Activated naive CD4-positive, alpha-beta T cell treated with anti-CD3 and anti-CD28 coated beads for 36 hours (primary cell): ENCODE results near the gene PRSS33. TPM values are rescaled to one million over a fixed set of nuclear protein-coding genes. Genes with fewer than 3 reads are reported as not detected.

Experiments
- CTCF ChIA-PET: fragments of 350-600 bp; sonication (Branson Sonifier 250); formaldehyde crosslinking; loops from one replicate; lab custom pipeline; 2021; ENCODE audit warnings: antibody characterized with exemption; lab: Charles Lee
- DNase-seq: peaks from one replicate; pipeline ENCODE4 v3.0.0-alpha.2; 2020
- H3K27ac Mint-ChIP-seq: one replicate; pipeline ENCODE4 v1.8.0; 2021; ENCODE audit warnings: mild to moderate bottlenecking, mixed read lengths
- H3K27me3 Mint-ChIP-seq: one replicate; pipeline ENCODE4 v1.8.0; 2021; ENCODE audit warnings: low read depth, mixed read lengths
- H3K36me3 Mint-ChIP-seq: one replicate; pipeline ENCODE4 v1.8.0; 2021; ENCODE audit warnings: low read depth, mixed read lengths
- H3K4me1 Mint-ChIP-seq: one replicate; pipeline ENCODE4 v1.8.0; 2021; ENCODE audit warnings: low read depth, mixed read lengths
- H3K4me3 Mint-ChIP-seq: one replicate; pipeline ENCODE4 v1.8.0; 2021; ENCODE audit warnings: mild to moderate bottlenecking, moderate library complexity, mixed read lengths
- H3K9me3 Mint-ChIP-seq: one replicate; pipeline ENCODE4 v1.8.0; 2021; ENCODE audit warnings: mixed read lengths
- intact Hi-C: fragments of 100-400 bp; cut with micrococcal nuclease; formaldehyde crosslinking; loops from one replicate; pipeline ENCODE4 v1.15.1; 2023
- total RNA-seq, 2 experiments: library from RNA; stranded (reverse); gene quantifications; one replicate each; pipeline ENCODE4 v1.2.3, GENCODE V29; 2021

The PRSS33 gene
- total RNA-seq, 2 experiments from 2014 or later, result 0.12 to 0.17 TPM

DNA sequence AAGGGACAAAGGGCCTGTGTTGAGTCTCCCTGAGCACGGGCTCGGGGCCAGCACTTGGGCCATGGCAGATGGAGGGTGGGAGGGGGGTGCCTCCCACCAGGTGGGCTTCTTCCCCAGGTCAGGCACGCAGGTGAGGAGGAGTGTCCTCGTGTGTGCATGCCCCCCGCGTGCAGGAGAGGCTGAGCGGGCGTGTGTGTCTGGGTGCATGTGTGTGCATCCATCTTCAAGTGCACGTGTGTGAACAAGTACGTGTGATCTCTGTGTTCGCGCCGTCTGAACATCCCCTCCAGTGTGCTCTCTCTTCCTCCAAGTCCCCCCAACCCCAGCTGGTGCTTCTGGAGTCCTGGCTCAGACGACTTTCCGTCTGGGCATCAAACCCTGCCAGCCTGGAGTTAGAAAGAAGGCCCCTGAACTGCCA, 40.0 kb upstream of the PRSS33 start:
- CTCF ChIA-PET, result no interaction called here
- DNase-seq, result no peak
- Mint-ChIP-seq H3K4me3 (no peak overlapping the region), H3K27me3 (peaks cover 5% of the 10 kb centered on the region), H3K36me3 (no peaks in the 10 kb centered on the region), H3K9me3 (no peaks in the 10 kb centered on the region), H3K27ac (no peak overlapping the region), H3K4me1 (no peaks in the 10 kb centered on the region)
- intact Hi-C loops, result no loop called here

DNA sequence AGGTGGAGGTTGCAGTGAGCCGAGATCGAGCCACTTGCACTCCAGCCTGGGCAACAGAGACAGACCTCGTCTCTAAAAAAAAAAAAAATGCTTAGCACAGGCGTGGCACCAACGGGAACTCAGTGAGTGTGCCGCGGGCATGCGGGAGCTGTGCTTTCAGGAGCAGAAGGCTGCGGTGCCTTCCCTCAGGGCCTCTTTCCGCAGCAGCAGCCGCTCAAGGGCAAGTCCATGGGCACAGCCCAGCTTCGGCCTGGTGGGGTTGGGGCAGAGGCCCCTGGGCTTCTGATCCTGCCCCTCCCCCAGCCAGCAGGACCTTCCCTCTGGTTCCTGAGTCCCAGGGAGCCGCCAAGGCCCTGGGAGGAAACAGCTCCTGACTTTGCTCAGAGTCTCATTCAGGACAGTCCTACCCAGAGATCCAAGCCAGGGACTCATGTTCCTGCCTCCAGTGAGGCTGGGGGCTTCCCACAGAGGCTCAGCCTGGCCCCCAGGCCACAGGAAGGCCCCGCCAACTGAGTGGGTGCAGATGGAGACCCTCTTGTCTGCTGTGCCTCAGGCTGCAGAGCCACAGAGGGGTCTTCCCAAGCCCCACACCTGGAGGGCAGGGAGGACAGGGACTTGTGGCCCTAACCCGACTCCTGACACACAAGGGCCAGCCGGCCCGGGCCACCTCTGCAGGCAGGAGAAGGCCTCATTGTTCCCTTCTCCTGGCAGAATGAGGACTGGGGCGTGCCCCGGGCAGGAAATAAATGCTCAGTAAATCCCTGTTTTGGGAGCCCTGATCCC, 39.4 kb upstream of the PRSS33 start:
- intact Hi-C loops, result no loop called here
- CTCF ChIA-PET, result no interaction called here

DNA sequence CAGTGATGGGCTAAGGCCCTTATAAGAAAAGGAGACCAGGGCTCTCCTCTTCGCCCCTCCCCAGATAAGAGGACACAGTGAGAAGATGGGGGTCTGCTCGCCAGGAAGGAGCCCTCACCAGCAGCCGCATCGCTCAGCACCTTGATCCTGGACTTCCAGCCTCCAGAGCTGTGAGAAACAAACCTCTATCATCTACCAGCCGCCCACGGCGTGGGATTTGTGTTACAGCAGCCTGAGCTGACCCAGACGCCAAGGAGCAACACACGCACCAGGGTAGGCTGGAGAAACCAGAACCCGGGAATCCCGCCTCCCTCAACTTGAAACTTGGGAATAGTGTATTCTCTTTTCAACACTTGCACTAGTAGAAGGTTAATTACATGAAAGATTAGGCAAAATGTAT, 38.5 kb upstream of the PRSS33 start:
- intact Hi-C loops, result no loop called here
- CTCF ChIA-PET, result no interaction called here
- Mint-ChIP-seq H3K4me1 (no peaks in the 10 kb centered on the region), H3K4me3 (no peak overlapping the region), H3K9me3 (no peaks in the 10 kb centered on the region), H3K27me3 (peaks cover 2% of the 10 kb centered on the region), H3K36me3 (no peaks in the 10 kb centered on the region), H3K27ac (no peak overlapping the region)
- no peak for DNase-seq

More for the DNA sequence above, 39.4 kb upstream of the PRSS33 start:
- H3K36me3 Mint-ChIP-seq, result no peaks in the 10 kb centered on the region
- no peaks in the 10 kb centered on the region for H3K9me3 Mint-ChIP-seq
- H3K4me1 Mint-ChIP-seq, result no peaks in the 10 kb centered on the region
- peaks cover 5% of the 10 kb centered on the region for H3K27me3 Mint-ChIP-seq
- no peak overlapping the region for H3K4me3 Mint-ChIP-seq
- DNase-seq, result no peak
- H3K27ac Mint-ChIP-seq, result no peak overlapping the region

DNA sequence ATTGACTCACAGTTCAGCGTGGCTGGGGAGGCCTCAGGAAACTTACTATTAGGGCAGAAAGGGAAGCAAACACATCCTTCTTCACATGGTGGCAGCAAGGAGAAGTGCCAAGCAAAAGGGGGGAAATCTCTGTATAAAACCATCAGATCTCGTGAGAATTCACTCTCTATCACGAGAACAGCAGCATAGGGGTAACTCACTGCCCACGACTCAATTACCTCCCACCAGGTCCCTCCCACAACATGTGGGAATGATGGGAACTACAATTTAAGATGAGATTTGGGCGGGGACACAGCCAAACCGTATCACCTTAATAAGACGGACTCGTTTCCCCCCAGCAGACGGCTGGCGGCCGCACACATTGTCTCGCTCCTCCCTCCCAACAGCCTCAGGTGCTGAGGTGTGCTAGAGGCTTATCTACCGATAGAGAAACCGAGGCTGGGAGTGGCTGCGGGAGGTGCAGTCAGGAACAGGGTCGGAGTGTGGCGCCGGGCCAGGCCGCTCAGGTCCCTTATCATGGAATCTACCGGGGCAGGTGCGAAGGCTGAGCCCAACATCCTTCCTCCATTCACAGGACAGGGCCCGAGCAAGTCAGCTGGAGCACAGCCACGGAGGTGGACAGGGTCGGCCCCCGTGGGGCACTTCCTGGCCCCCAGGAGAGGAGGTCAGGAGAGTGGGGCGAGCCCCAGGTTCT, 37.8 kb upstream of the PRSS33 start:
- Mint-ChIP-seq H3K27ac (no peak overlapping the region), H3K36me3 (no peaks in the 10 kb centered on the region)
- intact Hi-C loops, result no loop called here

DNA sequence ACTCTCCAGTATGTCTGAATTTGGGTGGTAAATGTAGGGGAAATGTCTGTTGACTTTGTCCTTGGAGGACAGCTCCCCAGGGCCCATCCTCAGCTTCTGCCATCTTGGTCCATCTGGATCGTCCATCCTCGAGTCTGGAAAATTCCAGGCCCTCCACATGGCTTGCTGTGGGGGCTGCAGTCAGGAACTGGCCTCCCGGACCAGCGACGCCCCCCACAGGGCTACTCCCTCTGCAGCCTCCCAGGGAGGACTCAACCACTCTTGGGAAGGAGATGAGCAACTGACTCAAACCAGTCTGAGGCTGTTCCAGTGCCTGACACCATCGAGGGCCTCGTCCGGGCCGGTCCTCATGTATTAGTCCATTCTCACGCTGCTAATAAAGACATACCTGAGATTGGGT, 37.3 kb upstream of the PRSS33 start:
- Mint-ChIP-seq H3K27ac (no peak overlapping the region), H3K27me3 (no peaks in the 10 kb centered on the region), H3K4me3 (no peak overlapping the region), H3K36me3 (no peaks in the 10 kb centered on the region), H3K4me1 (no peaks in the 10 kb centered on the region), H3K9me3 (no peaks in the 10 kb centered on the region)
- no peak for DNase-seq
- CTCF ChIA-PET, result no interaction called here
- intact Hi-C loops, result no loop called here

More for the DNA sequence above, 37.8 kb upstream of the PRSS33 start:
- no peaks in the 10 kb centered on the region for H3K9me3 Mint-ChIP-seq
- no peak for DNase-seq
- H3K4me3 Mint-ChIP-seq, result no peak overlapping the region
- no peaks in the 10 kb centered on the region for H3K27me3 Mint-ChIP-seq
- CTCF ChIA-PET, result no interaction called here
- H3K4me1 Mint-ChIP-seq, result no peaks in the 10 kb centered on the region

DNA sequence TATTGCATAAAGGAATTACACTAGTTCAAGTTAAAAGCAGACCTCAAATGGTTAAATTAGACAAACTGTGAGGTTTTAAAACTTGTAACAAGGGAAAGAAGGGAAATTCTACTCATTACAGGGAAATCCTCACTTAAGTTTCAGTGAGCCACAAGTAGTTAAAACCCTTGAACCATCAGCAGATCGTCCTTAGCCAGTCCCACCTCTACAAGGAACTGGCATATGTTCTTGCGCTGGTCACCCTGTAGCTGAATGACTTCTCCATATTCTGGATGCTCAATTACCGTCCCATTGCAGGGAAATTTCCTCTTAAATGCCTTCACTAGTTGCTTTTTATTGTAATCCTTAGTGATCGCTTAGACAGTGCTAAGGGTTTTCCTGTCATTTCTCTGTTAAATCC, 35.1 kb upstream of the PRSS33 start:
- H3K27ac Mint-ChIP-seq, result no peak overlapping the region
- no peak overlapping the region for H3K4me3 Mint-ChIP-seq
- no peaks in the 10 kb centered on the region for H3K36me3 Mint-ChIP-seq
- no peaks in the 10 kb centered on the region for H3K9me3 Mint-ChIP-seq
- intact Hi-C loops, result no loop called here
- CTCF ChIA-PET, result interaction anchor here (1.1 kb wide), 1 partner anchor 41 kb away, joined by 3 read pairs; no protein-coding TSS in a partner anchor
- no peak for DNase-seq
- no peaks in the 10 kb centered on the region for H3K27me3 Mint-ChIP-seq
- H3K4me1 Mint-ChIP-seq, result no peaks in the 10 kb centered on the region

DNA sequence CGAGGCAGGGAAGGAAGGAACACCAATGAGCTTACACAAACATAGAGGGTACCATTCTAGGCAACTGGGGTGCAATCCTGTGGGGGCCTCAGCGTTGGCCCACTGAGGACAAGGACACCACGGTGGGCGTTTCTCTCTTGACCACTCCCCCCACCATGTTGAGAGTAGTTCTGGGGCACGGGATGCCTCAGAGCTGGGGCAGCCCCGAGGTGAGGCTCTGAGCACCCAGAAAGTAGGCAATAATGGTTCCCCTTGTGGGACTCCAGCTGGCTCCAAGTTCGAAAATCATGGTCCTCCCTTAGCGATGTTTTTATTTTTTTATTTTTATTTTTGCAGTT, 34.8 kb upstream of the PRSS33 start:
- CTCF ChIA-PET, result interaction anchor here (0.8 to 1.1 kb wide), 2 partner anchors 42 to 46 kb away, joined by 3 read pairs; no protein-coding TSS in a partner anchor
- DNase-seq, result no peak
- Mint-ChIP-seq H3K4me3 (no peak overlapping the region), H3K27me3 (no peaks in the 10 kb centered on the region), H3K36me3 (no peaks in the 10 kb centered on the region), H3K9me3 (no peaks in the 10 kb centered on the region), H3K4me1 (no peaks in the 10 kb centered on the region), H3K27ac (no peak overlapping the region)
- intact Hi-C loops, result no loop called here

DNA sequence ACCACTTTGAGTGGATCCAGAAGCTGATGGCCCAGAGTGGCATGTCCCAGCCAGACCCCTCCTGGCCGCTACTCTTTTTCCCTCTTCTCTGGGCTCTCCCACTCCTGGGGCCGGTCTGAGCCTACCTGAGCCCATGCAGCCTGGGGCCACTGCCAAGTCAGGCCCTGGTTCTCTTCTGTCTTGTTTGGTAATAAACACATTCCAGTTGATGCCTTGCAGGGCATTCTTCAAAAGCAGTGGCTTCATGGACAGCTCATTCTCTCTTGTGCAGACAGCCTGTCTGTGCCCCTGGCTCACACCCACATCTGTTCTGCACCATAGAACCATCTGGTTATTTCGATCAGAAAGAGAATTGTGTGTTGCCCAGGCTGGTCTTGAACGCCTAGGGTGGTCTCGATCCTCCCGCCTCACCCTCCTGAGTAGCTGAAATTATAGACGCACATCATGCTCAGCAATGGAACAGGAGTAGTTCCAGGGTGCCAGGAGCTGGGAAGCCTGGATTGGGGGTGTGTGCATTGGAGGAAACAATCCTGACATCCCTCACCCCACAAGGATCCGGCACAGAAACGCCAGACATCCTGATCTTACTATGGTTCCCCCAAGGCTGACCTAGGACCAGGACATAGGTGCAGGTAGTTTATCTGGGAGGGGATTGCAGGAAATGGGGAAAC, 34.3 kb upstream of the PRSS33 start:
- H3K36me3 Mint-ChIP-seq, result no peaks in the 10 kb centered on the region
- CTCF ChIA-PET, result interaction anchor here (0.8 to 1.1 kb wide), 2 partner anchors 42 to 46 kb away, joined by 3 read pairs; no protein-coding TSS in a partner anchor
- DNase-seq, result no peak
- H3K9me3 Mint-ChIP-seq, result no peaks in the 10 kb centered on the region
- no peaks in the 10 kb centered on the region for H3K4me1 Mint-ChIP-seq
- intact Hi-C loops, result no loop called here
- H3K27ac Mint-ChIP-seq, result no peak overlapping the region
- no peaks in the 10 kb centered on the region for H3K27me3 Mint-ChIP-seq
- H3K4me3 Mint-ChIP-seq, result no peak overlapping the region

DNA sequence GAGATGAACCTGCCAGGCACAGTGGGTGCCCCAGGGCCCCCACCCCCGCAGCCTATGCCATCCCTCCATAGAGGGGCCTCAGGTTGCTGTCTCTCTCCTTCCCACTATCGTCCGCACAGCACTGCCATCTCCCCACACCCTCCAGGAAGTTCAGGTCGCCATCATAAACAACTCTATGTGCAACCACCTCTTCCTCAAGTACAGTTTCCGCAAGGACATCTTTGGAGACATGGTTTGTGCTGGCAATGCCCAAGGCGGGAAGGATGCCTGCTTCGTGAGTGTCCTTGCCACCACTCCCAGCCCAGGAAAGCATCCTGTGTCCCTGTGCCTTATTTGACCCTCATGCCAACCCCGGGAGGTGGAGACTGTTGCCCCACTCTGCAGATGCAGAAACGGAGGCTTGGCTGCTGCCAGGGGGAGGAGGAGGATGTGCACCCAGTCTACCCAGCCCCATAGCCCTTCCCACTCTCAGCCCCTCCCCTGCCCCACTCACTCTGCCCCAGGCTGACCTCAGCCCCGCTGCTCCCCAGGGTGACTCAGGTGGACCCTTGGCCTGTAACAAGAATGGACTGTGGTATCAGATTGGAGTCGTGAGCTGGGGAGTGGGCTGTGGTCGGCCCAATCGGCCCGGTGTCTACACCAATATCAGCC, 33.6 kb upstream of the PRSS33 start:
- Mint-ChIP-seq H3K27me3 (no peaks in the 10 kb centered on the region), H3K27ac (no peak overlapping the region), H3K36me3 (no peaks in the 10 kb centered on the region), H3K4me1 (no peaks in the 10 kb centered on the region), H3K4me3 (no peak overlapping the region), H3K9me3 (no peaks in the 10 kb centered on the region)
- intact Hi-C loops, result no loop called here
- CTCF ChIA-PET, result no interaction called here
- DNase-seq, result no peak

DNA sequence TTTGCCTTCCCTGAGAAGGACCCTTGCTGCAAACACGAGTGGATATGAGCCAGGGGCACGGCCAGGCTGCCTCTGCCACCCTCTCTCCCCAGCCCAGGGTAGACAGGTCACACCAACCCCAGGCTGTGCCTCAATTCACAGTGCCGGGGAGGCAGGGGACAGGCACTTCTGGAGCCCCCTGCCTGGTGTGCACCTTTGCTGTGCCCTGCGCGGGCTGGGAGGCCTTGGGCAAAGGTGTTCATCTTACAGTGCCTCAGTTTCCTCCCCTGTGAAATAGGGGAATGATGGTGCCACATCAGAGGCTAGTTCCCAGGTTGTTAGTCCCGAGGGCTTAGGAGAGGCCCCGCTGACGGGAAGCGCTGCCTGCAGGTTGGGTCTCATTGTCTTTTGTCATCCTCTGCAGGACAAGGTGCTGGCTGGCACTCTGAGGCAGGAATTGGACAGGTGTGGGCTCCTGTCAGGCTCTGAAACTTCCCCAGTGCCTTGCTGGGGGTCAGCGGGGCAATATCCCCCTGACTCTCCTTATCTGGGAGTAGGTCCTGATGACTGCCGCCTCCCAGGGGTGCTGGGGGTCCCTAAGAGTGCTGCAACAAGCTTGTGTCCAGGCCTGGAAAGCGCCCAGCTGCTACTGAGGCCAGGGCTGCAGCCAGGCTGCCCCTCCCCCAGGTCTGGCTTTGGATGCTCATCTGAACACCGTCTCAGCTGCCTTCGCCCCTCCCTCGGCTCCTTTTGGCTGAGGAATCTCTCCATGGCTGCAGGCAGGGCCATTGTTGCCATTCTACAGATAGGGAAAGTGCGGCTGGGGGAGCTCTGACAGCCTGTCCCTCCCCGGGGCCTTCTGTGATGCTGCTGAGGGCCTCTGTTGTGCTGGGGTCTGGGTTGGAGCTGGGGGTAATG, 32.8 kb upstream of the PRSS33 start:
- H3K27ac Mint-ChIP-seq, result no peak overlapping the region
- intact Hi-C loops, result no loop called here
- H3K36me3 Mint-ChIP-seq, result no peaks in the 10 kb centered on the region
- CTCF ChIA-PET, result no interaction called here
- no peak overlapping the region for H3K4me3 Mint-ChIP-seq
- H3K27me3 Mint-ChIP-seq, result no peaks in the 10 kb centered on the region
- no peak for DNase-seq
- no peaks in the 10 kb centered on the region for H3K4me1 Mint-ChIP-seq
- H3K9me3 Mint-ChIP-seq, result no peaks in the 10 kb centered on the region

DNA sequence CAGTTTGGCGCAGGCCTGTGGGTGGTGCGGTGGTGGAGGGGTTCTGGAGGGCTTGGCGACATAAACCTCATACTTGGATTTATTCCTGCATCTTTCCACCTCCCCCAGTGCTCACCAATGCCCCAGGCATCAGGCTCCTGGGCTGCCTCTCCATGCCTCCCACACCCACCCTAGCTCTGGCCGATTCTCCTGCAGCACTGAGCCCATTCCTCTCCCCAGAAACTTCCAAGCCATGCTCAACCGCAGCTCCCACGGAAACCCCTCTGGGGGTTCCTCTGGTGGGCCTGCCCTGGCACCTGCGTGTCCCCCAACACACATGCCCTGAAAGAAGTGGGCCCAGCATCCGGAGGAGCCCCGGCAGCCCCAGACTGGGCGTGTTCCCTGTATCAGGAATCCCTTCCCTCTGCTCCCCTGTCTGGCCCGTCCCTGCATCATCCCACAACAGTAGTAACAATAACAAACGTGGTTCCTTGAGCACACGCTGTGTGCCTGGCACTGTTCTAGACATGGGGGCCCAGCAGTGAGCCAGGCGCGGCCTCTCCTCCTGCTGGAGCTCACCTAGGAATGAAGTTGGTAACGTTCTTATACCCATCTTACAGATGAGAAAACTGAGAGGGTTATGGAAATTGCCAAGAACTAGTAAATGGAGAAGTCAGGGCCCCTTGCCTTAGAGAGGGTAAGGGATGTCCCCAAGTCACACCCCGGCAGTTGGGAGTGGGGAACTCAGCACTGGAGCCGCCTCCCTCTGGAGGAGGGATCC, 32.0 kb upstream of the PRSS33 start:
- H3K27me3 Mint-ChIP-seq, result no peaks in the 10 kb centered on the region
- no peak overlapping the region for H3K27ac Mint-ChIP-seq
- DNase-seq, result no peak
- H3K4me3 Mint-ChIP-seq, result no peak overlapping the region
- H3K4me1 Mint-ChIP-seq, result no peaks in the 10 kb centered on the region
- no peaks in the 10 kb centered on the region for H3K36me3 Mint-ChIP-seq
- CTCF ChIA-PET, result no interaction called here
- intact Hi-C loops, result no loop called here
- no peaks in the 10 kb centered on the region for H3K9me3 Mint-ChIP-seq
